Endothelial cell of umbilical vein (primary cell): ENCODE measurements around the gene TOM1.

Experiments
- CTCF ChIP-seq, 2 donors: IDR thresholded peaks; 1 replicate in 1 of 2; 2 replicates in 1 of 2; pipeline ENCODE4 v1.5.1; 2011; ENCODE audit warnings: low read length in 2 of 2, mild to moderate bottlenecking in 2 of 2, moderate library complexity in 2 of 2, control low read depth in 1 of 2, inconsistent platforms in 1 of 2, low read depth in 1 of 2; ENCODE audit not compliant: insufficient read depth in 1 of 2; ENCODE audit errors: extremely low read depth in 1 of 2
- EZH2 ChIP-seq: IDR thresholded peaks from 2 replicates; pipeline ENCODE4 v1.6.1; 2012; ENCODE audit warnings: borderline replicate concordance, low read depth, mild to moderate bottlenecking, moderate library complexity, low read length, inconsistent platforms; ENCODE audit not compliant: severe bottlenecking
- FOS ChIP-seq: IDR thresholded peaks from 2 replicates; pipeline ENCODE4 v1.6.1; 2011; ENCODE audit warnings: mild to moderate bottlenecking, low read length, moderate library complexity, borderline replicate concordance; ENCODE audit not compliant: insufficient read depth
- GATA2 ChIP-seq: IDR thresholded peaks from 2 replicates; pipeline ENCODE4 v1.7.0; 2011; ENCODE audit warnings: low read depth, mild to moderate bottlenecking, moderate library complexity, mixed read lengths, low read length; ENCODE audit not compliant: insufficient read length, insufficient read depth
- POLR2A ChIP-seq: IDR thresholded peaks from 2 replicates; pipeline ENCODE4 v1.6.1; 2012; ENCODE audit warnings: low read depth, mild to moderate bottlenecking, control low read depth, low read length
- POLR2AphosphoS5 ChIP-seq: IDR thresholded peaks from 2 replicates; pipeline ENCODE4 v1.6.1; 2012; ENCODE audit warnings: low read depth, mild to moderate bottlenecking, control low read depth, low read length, moderate library complexity; ENCODE audit not compliant: insufficient read depth

GRCh38 chr22:35303029-35303624 is 3.4 kb downstream of the TOM1 start:
- no peak for TF ChIP-seq CTCF (IDR thresholded peaks at IDR 0.05; ENCODE audit: extremely low read depth in 1 of 2, insufficient read depth in 1 of 2, low read depth in 1 of 2, low read length in 2 of 2)
- no peak for TF ChIP-seq POLR2AphosphoS5
- no peak for TF ChIP-seq POLR2A
- no peak for TF ChIP-seq EZH2
- no peak for TF ChIP-seq FOS
- TF ChIP-seq GATA2 = no peak
